IPS-15b (cell line): ENCODE measurements around the gene POU6F2.

Experiments used
- H3K27me3 ChIP-seq: one replicate; pipeline ENCODE4 v1.6.1; 2013; ENCODE audit warnings: low read length; ENCODE audit not compliant: control insufficient read depth, insufficient read depth
- H3K36me3 ChIP-seq: one replicate; pipeline ENCODE4 v1.6.1; 2013; ENCODE audit warnings: low read length; ENCODE audit not compliant: control insufficient read depth, insufficient read depth
- H3K4me1 ChIP-seq: one replicate; pipeline ENCODE4 v1.6.1; 2013; ENCODE audit warnings: mild to moderate bottlenecking, low read length; ENCODE audit not compliant: control insufficient read depth, insufficient read depth
- H3K4me3 ChIP-seq: one replicate; pipeline ENCODE4 v1.5.1; 2013; ENCODE audit warnings: low read depth, low read length
- H3K9ac ChIP-seq: one replicate; pipeline ENCODE4 v1.6.1; 2013; ENCODE audit warnings: low read depth, mild to moderate bottlenecking, low read length
- H3K9me3 ChIP-seq: one replicate; pipeline ENCODE4 v1.6.1; 2013; ENCODE audit warnings: mild to moderate bottlenecking, low read length; ENCODE audit not compliant: control insufficient read depth, insufficient read depth

POU6F2 gene

GRCh38 chr7:39043531-39043930 is 65.8 kb downstream of the POU6F2 start:
- H3K27me3 ChIP-seq: no peaks in the 10 kb centered on the region
- H3K9me3 ChIP-seq: no peaks in the 10 kb centered on the region
- no peaks in the 10 kb centered on the region for H3K36me3 ChIP-seq
- no peak overlapping the region for H3K9ac ChIP-seq
- H3K4me3 ChIP-seq: no peak overlapping the region
- H3K4me1 ChIP-seq: no peaks in the 10 kb centered on the region

DNA sequence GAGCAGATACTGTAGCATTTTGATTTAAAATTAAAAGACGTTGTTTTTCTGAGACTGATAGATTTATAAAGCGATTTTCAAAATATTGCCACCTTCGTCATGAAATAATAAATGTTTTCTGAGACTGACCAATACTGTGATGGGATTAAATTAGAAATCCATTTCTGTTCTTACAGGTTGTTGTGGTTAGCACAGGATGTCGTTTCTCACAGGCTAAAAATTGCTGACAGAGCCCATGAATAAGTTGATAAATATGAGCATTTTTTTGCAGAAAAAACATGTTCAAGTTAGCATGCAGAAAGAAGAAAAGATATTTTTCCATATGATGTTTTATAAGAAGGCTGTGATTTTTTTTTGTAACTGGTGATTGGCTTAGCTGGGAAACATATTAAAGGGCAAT is 66.8 kb downstream of the POU6F2 start:
- no peaks in the 10 kb centered on the region for H3K4me1 ChIP-seq
- H3K9ac ChIP-seq: no peak overlapping the region
- no peak overlapping the region for H3K4me3 ChIP-seq
- H3K9me3 ChIP-seq: no peaks in the 10 kb centered on the region
- H3K27me3 ChIP-seq: no peaks in the 10 kb centered on the region
- H3K36me3 ChIP-seq: no peaks in the 10 kb centered on the region

DNA sequence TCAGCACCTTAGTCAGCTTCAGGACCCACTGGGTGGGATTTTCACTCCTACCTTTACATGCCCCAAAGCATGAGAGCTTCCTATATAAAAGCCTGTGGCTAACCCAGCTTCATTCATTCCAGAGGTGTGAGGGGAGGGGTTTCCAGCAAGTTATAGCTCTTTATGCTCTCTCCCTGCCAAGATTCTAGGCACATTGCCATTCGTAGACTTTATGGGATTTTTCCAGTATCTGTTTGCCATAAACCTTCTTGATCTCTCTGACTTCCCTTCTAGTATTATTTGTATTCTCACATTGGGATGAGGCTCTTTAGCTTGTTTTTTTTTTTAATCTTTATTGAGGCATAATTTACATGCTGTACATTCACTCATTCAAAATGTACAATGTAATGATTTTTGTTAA is 67.5 kb downstream of the POU6F2 start:
- Histone ChIP-seq H3K27me3 (no peaks in the 10 kb centered on the region), H3K9ac (no peak overlapping the region), H3K36me3 (no peaks in the 10 kb centered on the region), H3K4me3 (no peak overlapping the region), H3K4me1 (no peaks in the 10 kb centered on the region), H3K9me3 (no peaks in the 10 kb centered on the region)

- no peaks in the 10 kb centered on the region for H3K4me1 ChIP-seq
- H3K9ac ChIP-seq: no peak overlapping the region
- no peaks in the 10 kb centered on the region for H3K9me3 ChIP-seq
- no peaks in the 10 kb centered on the region for H3K36me3 ChIP-seq
- H3K4me3 ChIP-seq: no peak overlapping the region
- no peaks in the 10 kb centered on the region for H3K27me3 ChIP-seq
Measured at GRCh38 chr7:39051279-39051678, 73.6 kb downstream of the POU6F2 start.

- Histone ChIP-seq H3K9ac (no peak overlapping the region), H3K4me1 (no peaks in the 10 kb centered on the region), H3K36me3 (no peaks in the 10 kb centered on the region), H3K27me3 (no peaks in the 10 kb centered on the region), H3K9me3 (no peaks in the 10 kb centered on the region), H3K4me3 (no peak overlapping the region)
Measured at GRCh38 chr7:39051707-39052106, 74.0 kb downstream of the POU6F2 start.

DNA sequence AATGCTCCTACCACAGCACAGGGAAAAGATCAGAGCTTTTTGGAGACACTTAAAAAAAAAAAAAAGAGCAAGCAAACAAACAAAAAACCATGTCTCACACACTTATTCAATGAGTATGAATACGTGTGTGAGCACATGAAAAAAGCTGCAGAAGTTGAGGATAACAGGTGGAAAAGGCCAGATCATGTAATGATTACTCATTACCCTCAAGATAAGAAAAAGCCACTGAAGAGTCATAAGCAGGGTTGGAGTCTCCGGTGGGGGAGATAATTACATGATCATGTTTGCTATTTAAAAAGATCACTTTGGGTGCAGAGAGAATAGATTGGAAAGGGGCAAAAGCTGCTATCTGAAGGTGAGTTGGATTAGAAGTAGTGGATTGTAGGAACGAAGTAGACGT is 77.0 kb downstream of the POU6F2 start:
- Histone ChIP-seq H3K4me1 (no peaks in the 10 kb centered on the region), H3K9ac (no peak overlapping the region), H3K4me3 (no peak overlapping the region), H3K36me3 (no peaks in the 10 kb centered on the region), H3K9me3 (no peaks in the 10 kb centered on the region), H3K27me3 (no peaks in the 10 kb centered on the region)

GRCh38 chr7:39056153-39056552 is 78.4 kb downstream of the POU6F2 start:
- H3K27me3 ChIP-seq: no peaks in the 10 kb centered on the region
- no peak overlapping the region for H3K9ac ChIP-seq
- H3K36me3 ChIP-seq: no peaks in the 10 kb centered on the region
- no peaks in the 10 kb centered on the region for H3K9me3 ChIP-seq
- no peaks in the 10 kb centered on the region for H3K4me1 ChIP-seq
- H3K4me3 ChIP-seq: no peak overlapping the region

DNA sequence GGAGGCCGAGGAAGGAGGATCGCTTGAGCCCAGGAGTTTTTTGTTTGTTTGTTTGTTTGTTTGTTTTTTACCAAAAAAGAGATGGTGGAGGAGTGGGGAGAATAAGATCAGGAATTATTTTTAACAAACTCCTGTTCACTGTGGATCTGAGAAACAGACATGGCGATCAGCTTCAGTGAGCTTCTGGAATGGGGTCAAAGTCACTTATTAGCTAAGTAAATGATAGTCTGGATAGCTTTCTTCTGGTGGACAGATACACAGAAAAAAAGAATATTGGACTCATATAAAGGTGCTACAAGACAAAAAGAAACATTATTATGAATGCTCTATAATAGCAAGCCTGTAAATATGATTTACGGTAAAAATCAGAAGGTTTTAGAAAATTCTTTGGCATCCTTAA is 85.1 kb downstream of the POU6F2 start:
- no peaks in the 10 kb centered on the region for H3K27me3 ChIP-seq

DNA sequence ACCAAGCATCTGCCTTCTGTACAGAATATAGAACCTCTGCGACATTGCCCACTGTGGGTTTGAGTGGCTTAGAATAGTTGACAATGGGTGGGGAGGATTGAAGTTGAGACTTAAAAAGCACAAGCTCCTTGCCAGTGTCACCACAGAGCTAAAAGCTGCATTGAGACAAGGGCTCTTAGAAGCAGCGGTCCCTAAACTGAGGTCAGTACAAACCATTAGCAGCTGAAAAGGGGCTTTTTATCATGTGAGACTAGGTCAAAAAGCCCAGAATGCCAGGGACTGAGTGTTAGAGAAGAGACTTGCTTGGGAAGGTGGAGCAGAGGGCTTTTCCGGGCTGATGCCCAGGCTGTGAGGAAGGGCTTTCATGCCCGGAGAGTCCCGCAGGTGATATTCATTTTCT is 91.3 kb downstream of the POU6F2 start:
- H3K9me3 ChIP-seq: no peaks in the 10 kb centered on the region
- peaks cover 4% of the 10 kb centered on the region for H3K27me3 ChIP-seq
- no peaks in the 10 kb centered on the region for H3K36me3 ChIP-seq
- peak overlapping the region; percentile 13 for H3K9ac ChIP-seq
- peaks cover 8% of the 10 kb centered on the region for H3K4me1 ChIP-seq
- H3K4me3 ChIP-seq: no peak overlapping the region

More for the DNA sequence above, 85.1 kb downstream of the POU6F2 start:
- Histone ChIP-seq H3K4me3 (no peak overlapping the region), H3K4me1 (no peaks in the 10 kb centered on the region), H3K9ac (no peak overlapping the region), H3K9me3 (no peaks in the 10 kb centered on the region), H3K36me3 (no peaks in the 10 kb centered on the region)

GRCh38 chr7:39069896-39070881 is 92.5 kb downstream of the POU6F2 start:
- H3K27me3 ChIP-seq: peaks cover 4% of the 10 kb centered on the region
- no peaks in the 10 kb centered on the region for H3K36me3 ChIP-seq
- peaks cover 8% of the 10 kb centered on the region for H3K4me1 ChIP-seq
- no peak overlapping the region for H3K4me3 ChIP-seq
- no peaks in the 10 kb centered on the region for H3K9me3 ChIP-seq
- H3K9ac ChIP-seq: no peak overlapping the region

DNA sequence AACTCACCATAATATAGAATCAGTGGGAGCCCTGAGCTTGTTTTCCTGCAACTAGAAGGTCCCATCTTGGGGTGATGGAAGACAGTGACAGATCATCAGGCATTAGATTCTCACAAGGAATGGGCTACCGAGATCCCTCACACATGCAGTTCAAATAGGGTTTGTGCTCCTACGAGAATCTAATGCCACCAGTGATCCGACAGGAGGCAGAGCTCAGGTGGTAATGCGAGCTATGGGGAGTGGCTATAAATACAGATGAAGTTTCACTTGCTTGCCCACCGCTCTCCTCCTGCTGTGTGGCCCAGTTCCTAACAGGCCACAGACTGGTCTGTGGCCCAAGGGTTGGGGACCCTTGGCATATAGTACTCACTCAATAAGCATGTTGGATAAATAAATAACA is 93.4 kb downstream of the POU6F2 start:
- no peak overlapping the region for H3K9ac ChIP-seq
- H3K9me3 ChIP-seq: no peaks in the 10 kb centered on the region
- H3K27me3 ChIP-seq: peaks cover 4% of the 10 kb centered on the region
- no peaks in the 10 kb centered on the region for H3K36me3 ChIP-seq
- H3K4me3 ChIP-seq: no peak overlapping the region
- peaks cover 8% of the 10 kb centered on the region for H3K4me1 ChIP-seq

DNA sequence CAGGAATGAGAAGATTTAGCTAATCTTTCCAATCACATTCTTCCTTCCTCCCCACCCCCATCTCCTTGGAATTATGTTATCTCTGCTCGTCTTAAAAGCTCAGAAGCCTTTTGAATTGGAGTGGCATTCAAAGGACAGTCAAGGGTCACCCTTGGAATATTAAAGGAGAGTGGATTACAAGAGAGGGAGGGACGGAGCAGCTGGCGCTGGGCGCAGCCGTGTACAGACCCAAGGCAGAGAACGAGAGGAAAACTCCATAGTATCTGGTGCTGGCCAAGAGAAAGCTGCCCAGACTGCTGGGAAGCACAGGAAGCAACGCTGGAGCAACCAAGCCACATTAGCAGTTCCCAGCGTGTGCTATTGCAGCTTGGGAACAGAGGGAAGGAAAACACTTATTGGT is 95.7 kb downstream of the POU6F2 start:
- H3K9me3 ChIP-seq: no peaks in the 10 kb centered on the region
- no peaks in the 10 kb centered on the region for H3K36me3 ChIP-seq
- H3K4me1 ChIP-seq: peaks cover 8% of the 10 kb centered on the region
- no peak overlapping the region for H3K4me3 ChIP-seq
- H3K27me3 ChIP-seq: peaks cover 4% of the 10 kb centered on the region
- no peak overlapping the region for H3K9ac ChIP-seq
